HG02943 (cell line): Measurements from ENCODE around the gene COPRS.

ENCODE experiments used
- ATAC-seq: cut with Tn5 transposase; IDR thresholded peaks from one replicate; pipeline ENCODE4 v1.9.1; 2021; ENCODE audit warnings: mild to moderate bottlenecking, low read depth, moderate library complexity; ENCODE audit not compliant: unreplicated experiment

The COPRS gene, protein sequence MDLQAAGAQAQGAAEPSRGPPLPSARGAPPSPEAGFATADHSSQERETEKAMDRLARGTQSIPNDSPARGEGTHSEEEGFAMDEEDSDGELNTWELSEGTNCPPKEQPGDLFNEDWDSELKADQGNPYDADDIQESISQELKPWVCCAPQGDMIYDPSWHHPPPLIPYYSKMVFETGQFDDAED

DNA sequence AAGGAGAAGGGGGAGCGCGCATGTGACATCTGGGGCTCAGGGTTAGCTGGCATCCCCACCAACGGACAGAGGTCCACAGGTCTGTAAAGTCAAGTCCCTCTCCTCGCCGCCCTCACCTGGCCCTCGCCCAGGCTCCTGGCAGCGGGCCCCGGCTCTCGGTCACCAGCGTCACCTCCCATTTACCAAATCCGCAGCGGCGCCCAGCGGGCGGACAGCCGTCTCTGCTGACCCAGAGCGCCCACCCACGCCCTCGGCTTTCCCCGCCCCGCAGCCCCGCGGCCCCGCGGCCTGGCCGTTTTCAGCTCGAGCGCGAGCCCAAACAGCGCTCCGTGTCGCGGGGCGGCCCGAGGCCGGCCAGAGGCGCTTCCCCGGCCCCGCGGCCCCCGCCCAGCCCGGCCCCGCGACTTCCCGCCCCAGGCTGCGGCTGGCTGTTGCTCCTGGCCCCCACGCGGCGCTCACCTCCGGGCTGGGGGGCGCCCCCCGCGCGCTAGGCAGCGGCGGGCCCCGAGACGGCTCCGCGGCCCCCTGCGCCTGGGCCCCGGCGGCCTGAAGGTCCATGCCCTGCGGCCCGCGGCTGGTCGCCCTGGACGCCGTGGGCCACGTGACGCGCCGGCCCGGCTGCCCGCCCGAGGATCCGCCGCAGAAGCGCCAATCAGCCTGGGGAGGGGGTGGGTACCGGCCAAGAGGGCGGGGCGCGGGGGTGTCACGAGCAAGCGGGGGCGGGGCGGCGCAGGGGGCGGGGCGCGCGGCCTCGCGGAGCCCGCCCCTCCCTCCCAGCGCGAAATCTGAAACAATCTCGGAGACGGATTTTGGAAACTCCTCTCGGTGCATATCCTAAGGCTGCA lies at the start of gene COPRS:
Gene COPRS (minus strand): TSS at position 603 of the 845 bp plus-strand sequence. CDS start 45 bp downstream, at position 558.
- peak; percentile 73 for ATAC-seq

GRCh38 chr17:31908386-31908785 lies 49.3 kb upstream of the COPRS start:
- no peak for ATAC-seq

DNA sequence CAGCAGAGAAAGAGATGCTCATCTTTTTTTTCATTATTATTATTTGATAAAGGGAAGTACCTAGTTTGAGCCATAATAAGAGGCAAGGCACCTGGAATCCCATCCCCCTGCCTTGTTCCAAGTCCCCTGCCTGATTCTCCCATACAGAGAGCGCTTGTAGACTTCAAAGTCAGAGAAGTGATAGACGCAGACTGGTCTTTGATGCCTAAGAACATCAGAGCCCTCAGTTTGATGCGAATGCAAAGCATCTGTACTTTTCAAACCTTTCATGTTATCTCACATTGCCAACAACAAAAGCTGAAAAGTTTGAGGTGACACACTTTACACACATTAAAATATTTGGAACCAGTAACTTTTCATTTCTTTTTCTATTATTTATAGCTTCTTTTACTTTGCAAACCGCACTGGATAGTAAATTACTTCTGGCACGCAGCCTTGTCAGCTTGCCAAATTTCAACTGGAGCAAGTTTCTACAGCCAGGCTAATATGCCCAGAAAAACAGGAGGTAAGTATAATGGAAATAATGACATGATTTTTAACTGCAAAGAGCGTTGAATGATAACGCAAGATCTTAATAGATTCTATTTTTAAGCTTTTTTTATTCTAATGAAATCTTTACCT lies 48.4 kb upstream of the COPRS start:
- no peak for ATAC-seq

DNA sequence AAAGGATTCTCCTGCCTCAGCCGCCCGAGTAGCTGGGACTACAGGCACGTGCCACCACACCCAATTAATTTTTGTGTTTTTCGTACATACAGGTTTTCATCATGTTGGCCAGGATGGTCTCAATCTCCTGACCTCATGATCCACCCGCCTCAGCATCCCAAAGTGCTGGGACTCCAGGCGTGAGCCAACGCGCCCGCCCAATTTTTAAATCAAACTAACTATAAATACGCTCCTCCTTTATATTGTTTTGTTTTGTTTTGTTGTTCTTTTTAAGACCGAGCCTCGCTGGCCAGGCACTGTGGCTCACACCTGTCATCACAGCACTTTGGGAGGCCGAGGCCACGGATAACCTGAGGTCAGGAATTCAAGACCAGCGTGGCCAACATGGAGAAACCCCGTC lies 44.4 kb upstream of the COPRS start:
- ATAC-seq = no peak

- no peak for ATAC-seq
Observed at GRCh38 chr17:31902693-31903092, 43.6 kb upstream of the COPRS start.

DNA sequence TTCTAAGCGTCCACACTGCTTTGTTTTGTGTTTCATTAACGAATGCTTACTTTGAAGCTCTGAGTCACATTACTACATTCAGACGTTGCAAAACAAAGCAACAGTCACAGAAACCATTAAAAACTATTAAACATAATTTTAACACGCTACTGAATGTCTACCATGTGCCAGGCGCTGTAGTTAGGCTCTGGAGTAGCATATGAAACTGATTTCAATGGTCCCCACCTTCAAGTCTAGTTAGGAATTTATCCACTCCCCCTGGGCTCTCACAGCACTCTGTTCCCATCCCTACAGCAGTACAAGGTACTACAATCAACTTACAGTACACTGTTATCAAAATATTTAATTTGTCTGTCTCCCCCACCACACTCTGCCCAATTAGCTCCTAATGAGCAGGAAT lies 41.8 kb upstream of the COPRS start:
- ATAC-seq = no peak

DNA sequence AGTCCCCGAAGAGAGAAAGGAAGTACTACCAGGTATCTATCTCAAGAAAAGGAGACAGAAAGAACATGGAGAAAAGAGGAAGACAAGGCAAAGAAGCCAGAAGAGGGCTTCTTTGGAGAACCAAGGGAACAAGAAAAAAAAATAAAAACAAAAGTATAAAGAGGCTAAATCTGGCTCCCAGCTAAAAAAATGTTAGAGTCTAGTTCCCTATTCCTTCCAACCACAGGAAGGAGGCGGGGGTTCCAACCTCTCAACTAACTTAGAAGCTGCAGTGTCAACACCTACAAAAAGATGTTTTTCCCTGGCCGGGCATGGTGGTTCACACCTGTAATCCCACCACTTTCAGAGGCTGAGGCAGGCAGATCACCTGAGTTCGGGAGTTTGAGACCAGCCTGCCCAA lies 29.1 kb upstream of the COPRS start:
- no peak for ATAC-seq

DNA sequence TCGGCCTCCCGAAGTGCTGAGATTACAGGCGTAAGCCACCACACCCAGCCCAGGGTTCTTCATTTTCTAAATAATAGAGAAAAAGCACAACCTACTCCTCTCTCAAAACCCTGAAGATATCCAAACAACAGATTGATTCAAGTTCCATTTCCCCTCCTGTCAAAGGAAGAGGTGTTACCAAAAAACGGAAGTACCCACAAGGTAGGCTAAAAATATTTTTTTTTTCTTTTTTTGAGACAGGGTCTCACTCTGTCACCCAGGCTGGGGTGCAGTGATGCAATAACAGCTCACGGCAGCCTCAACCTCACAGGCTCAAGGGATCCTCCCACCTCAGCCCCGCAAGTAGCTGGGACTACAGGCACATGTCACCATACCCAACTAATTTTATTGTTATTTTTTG lies 23.5 kb upstream of the COPRS start:
- ATAC-seq = no peak

- ATAC-seq = no peak
Observed at GRCh38 chr17:31880311-31880710, 21.3 kb upstream of the COPRS start.

- ATAC-seq = no peak
Observed at GRCh38 chr17:31878703-31879073, 19.6 kb upstream of the COPRS start.

GRCh38 chr17:31877911-31878702 lies 19.1 kb upstream of the COPRS start:
- ATAC-seq = no peak

GRCh38 chr17:31877341-31877740 lies 18.3 kb upstream of the COPRS start:
- ATAC-seq = no peak

- ATAC-seq = no peak
Observed at GRCh38 chr17:31875081-31875480, 16.0 kb upstream of the COPRS start.

DNA sequence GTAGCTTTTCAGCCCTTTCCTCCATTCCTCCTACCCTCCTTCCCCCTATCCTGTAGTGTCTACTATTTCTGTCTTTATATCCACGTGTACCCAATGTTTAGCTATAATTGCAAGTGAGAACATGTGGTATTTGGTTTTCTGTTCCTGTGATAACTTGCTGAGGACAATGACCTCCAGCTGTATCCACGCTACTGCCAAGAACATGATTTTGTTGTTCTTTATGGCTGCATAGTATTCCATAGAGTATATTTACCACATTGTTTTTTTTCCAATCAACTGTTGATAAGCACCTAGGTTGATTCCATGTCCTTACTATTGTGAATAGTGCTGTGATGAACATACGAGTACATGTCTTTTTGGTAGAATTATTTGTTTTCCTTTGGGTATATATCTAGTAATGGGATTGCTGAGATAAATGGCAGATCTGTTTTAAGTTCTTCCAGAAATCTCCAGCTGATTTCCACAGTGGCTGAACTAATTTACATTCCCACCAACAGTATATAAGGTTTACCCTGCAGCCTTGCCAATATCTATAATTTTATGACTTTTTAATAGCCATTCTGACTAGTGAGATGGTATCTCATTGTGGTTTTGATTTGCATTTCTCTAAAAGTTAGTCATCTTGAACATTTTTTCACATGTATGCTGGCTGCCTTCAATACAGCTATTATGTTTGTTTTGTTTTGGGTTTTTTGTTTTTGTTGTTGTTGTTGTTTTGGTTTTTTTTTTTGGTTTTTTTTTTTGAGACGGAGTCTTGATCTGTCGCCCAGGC lies 10.9 kb upstream of the COPRS start:
- no peak for ATAC-seq

- no peak for ATAC-seq
Observed at GRCh38 chr17:31869031-31869430, 10.0 kb upstream of the COPRS start.

DNA sequence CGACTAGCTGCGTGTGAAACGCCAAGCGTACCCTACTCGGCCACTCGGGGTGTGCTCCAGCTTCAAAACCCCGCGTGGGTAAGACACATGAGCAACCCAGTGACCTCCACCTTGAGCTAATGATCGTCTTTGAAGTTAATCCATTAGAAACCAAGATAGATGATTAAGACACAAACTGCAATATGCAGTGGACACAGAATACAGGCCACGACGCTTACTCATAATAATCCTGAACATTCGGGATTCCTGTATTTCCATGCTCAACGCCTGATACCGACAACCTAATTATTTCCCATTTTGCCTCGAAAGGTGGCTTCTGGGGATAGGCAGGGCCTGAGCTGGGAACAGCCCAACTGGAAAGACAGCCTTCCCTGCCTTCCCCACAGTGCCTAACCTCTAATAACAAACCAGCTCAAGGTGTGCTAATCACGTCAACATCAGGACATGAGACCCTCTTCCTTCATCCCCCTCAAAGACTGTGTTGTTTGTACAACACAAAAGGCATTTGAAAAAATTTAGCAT lies 504 bp upstream of the COPRS start:
- ATAC-seq = no peak

- peak; percentile 9 for ATAC-seq
Observed at GRCh38 chr17:31857920-31858641, 963 bp downstream of the COPRS start.

DNA sequence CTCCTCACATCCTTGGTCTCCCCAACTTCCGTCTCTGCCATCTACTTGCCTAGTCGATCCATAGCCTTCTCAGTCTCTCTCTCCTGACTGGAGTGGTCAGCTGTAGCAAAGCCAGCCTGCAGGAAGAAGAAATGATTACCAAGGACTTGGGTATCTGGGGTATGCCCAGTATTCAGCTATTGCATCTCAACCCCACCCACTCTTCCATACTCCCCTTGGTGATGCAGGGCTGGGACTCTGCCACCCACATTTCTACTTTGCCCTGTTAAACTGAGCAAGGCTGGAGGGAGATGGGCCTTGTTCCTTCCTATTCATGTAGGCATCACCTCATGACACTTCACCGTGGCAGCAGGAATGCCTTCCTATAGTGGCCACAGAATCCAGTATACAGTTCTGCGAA lies 2.3 kb downstream of the COPRS start:
- no peak for ATAC-seq

DNA sequence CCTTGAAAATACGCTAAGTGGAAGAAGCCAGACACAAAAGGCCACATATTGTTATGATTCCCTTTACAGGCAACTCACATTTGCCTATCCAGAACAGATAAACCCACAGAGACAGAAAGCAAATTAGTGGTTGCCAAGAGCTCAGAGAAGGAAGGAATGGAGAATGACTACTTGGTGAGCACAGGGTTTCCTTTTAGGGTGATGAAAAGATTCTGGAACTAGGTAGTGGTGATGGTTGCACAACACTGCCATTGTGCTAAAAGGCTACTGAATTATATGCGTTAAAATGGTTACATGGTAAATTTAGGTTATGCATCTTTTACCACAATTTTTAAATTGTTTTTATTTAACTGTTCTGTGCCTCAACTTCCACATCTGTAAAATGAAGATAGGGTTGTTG lies 4.4 kb downstream of the COPRS start:
- no peak for ATAC-seq
